Left ventricle myocardium superior (tissue), 1 donor: Measurements from ENCODE around the gene TIMP3. TPM values are rescaled to one million over a fixed set of nuclear protein-coding genes. Genes with fewer than 3 reads are reported as not detected.
"Not testable (repeated sequence)": the region's sequence is repeated elsewhere in the genome, so short reads cannot be mapped to it uniquely, and the experiment has no call there.

Experiments used
- ATAC-seq: fragments of 200-7000 bp; cut with Tn5 transposase; one replicate; pipeline ENCODE4 v1.9.1; 2020; ENCODE audit warnings: mild to moderate bottlenecking, moderate library complexity
- DNase-seq: peaks from one replicate; pipeline ENCODE4 v3.0.0-alpha.2; 2020
- intact Hi-C: fragments of 100-400 bp; cut with micrococcal nuclease; formaldehyde crosslinking; loops from one replicate; pipeline ENCODE4 v1.11.0; 2022
- long read RNA-seq: library from polyadenylated mRNA; unstranded; transcript quantifications from one replicate; pipeline ENCODE4 v2.0.0, GENCODE V29; 2021
- total RNA-seq: library from RNA; stranded (reverse); fragmentation: NEBNext Ultra II Directional; extraction: Animal tissue kit (Norgen Biotek cat#: 25700); gene quantifications from one replicate; pipeline ENCODE4 v1.2.1, GENCODE V29; 2021
- donor health status: DM: no; HTN: yes; CAD: no; lungs with severe emphysema.

TIMP3 gene
- total RNA-seq: 256 TPM
- long read RNA-seq, full-length matches to known transcripts: 215 of 368 reads
- long read RNA-seq, partial matches to known transcripts: 28 of 368 reads
- long read RNA-seq, other reads (novel, unspliced or antisense): 125 of 368 reads

DNA sequence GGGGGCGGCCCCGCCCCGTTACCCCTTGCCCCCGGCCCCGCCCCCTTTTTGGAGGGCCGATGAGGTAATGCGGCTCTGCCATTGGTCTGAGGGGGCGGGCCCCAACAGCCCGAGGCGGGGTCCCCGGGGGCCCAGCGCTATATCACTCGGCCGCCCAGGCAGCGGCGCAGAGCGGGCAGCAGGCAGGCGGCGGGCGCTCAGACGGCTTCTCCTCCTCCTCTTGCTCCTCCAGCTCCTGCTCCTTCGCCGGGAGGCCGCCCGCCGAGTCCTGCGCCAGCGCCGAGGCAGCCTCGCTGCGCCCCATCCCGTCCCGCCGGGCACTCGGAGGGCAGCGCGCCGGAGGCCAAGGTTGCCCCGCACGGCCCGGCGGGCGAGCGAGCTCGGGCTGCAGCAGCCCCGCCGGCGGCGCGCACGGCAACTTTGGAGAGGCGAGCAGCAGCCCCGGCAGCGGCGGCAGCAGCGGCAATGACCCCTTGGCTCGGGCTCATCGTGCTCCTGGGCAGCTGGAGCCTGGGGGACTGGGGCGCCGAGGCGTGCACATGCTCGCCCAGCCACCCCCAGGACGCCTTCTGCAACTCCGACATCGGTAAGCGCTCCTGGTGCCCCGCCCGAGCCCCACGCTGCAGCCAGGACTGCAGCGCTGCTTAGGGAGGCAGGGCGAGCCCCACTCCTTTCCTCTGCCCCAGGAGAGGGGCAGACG, at the start of gene TIMP3:
TSS of gene TIMP3 (plus strand) at position 169 of the 700 bp plus-strand sequence. CDS start at position 466, 297 bp downstream.
- ATAC-seq (peak; percentile 86), DNase-seq (peak; percentile 97)
- intact Hi-C loops: no loop called here

DNA sequence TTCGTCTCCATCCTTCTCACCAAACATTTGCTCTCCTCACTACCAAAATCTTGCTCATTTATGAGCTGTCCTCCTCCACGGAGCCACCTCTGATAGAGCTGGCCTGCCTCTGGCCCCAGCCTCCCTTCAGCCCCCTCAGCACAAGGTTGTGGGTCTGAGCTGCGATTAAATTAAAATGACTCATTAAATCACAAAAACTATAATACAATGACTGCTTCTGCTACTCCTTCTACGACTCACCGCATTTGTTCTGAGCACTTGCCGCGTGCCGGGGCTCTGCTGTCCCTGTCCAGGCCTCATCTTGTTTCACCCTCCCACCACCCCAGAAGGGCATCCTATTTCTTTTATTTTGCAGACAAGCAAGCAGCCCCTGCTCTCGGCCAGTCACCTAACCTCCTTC, 49.2 kb upstream of the TIMP3 start:
- DNase-seq (no peak), ATAC-seq (no peak)
- intact Hi-C loops: no loop called here

DNA sequence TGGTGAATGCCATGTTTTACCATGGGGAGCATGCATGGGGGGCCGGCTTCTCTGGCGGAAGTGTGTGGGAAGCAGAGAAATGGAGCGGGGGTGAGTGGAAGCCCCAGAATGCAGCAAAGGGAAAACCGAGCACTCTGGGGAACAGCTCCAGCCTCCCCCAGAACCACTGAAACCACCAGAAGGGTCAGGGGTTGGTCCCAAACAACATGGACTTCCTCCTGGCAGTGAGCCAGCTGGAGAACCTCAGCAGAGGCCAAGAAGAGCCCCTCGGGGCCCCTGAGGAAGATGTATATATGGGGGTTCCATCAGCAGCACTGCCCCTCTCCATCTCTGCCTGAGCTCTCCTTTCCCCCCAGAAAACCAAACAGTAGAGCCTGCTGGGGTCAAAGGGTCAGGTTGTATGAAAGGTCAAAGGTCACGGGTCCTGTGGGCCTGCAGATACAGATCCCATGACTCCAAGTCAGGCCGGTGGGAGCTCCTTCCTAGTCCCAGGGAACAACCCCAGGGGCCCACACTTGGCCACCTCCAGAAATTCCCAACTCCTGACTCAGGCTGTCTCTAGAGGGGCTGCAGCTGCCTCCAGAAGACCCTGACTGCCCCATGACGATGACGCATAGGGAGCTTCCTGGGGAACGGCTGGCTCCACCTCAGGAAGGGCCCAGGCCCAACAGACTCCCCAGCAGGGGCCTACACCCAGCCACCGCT, 48.5 kb upstream of the TIMP3 start:
- DNase-seq (peak; percentile 59), ATAC-seq (peak; percentile 53)
- intact Hi-C loops: no loop called here

DNA sequence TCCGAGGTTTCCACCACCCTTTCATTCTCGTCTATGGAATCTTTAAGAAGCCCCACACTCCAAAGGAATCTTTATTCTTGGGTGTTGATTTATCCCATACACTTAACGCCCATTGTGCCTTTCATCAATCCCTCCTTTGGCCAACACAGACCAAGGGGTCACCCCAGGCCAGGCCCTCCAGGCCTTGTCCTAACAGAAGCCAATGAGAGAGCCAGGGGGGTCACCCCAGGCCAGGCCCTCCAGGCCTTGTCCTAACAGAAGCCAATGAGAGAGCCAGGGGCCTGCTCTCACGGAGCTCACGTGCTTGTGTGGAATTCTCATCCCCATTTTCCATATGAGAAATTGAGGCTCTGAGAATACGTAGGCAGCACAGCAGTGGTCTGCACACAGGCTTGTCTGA, 47.9 kb upstream of the TIMP3 start:
- DNase-seq (no peak), ATAC-seq (peak; percentile 23)
- intact Hi-C loops: no loop called here

DNA sequence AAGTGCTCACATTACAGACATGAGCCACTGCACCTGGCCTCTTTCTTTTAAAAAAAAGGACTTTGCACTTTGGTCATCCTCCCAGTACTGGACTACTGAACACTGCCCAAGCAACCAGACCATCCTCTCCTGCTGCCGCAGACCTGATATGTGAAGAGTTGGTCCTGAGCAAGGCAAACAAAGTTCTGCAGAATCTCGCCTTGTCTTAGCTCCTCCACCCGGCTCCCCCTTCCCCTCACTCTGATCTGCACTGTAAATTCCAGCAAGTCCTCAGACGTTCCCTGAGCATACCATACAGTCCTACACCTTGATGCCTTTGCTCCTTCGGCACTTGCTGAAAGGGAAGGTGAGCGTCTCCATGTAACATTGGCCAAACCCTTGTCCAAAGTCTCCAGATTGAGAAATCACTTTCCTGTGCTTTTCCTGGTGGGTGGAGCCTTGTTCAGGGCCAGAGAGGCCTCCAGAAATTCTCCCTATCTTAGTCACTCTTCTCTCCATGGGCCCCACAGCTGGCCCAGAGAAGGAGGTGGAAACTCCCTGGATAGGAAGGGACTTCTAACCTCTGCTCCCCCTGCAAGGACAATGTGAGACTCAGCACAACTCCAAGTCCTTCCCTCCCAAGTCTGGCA, 47.0 kb upstream of the TIMP3 start:
- intact Hi-C loops: no loop called here
- DNase-seq: peak; percentile 55
- ATAC-seq: peak; percentile 90

DNA sequence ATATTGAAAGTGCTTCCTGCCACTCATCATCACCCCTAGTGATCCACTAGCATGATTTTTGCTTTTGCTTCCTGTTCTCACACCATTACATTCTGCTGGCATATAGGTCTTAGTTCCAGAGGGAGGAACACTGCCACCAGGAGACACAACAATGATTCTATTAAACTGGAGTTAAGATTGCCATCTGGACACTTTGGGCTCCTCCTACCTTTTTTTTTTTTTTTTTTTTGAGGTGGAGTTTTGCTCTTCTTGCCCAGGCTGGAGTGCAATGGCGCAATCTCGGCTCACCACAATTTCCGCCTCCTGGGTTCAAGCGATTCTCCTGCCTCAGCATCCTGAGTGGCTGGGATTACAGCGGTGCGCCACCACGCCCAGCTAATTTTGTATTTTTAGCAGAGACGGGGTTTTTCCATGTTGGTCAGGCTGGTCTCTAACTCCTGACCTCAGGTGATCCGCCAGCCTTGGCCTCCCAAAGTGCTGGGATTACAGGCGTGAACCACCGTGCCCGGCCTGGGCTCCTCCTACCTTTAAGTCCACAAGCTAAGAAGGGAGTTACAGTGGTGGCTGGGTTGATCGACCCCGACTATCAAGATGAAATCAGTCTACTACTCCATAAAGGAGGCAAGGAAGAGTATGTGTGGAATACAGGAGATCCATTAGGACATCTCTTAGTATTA, 44.3 kb upstream of the TIMP3 start:
- intact Hi-C loops, DNase-seq, ATAC-seq: not testable (repeated sequence)

DNA sequence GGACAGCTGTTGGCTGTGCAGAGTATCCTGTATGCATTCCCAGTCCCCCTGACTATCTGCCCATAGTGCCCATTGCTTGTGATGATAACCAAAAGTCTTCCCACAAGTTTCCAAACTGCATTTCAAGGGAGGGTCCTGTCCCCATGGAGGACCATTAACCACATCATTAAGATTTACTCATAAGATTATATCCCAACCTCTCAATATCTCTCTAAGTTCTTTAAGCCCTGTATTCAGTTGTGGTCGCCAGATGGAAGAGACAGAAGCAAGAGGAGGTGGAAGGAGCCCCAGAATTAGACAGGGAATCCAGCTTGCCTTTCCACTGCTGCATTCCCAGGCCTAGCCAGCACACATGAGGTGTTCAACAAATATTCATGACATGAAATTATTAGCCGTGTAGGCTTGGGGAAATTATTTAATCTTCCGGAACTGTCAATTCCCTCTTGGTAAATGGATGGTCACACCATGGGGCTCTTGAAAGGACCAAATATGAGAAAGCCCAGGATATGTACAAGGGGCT, 42.6 kb upstream of the TIMP3 start:
- ATAC-seq: no peak
- DNase-seq: no peak
- intact Hi-C loops: no loop called here

DNA sequence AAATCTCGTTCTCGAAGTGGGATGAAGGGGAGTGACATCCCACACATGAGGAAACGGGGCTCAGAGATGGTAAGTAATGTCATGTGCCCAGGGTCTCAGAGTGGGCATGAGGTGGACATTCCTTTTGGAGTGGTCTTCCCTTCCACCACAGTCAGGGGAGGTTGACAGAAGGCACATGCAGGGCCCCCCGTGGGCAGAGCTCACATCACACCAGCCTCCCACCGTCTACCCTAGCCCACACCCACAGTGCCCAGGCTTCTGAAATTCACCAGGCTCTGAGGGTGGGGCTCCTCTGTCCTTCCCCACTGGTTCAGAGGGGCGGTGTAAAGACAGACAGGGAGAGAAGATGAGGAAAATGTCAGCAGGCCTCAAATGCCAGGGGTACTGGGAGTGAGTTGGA, 41.1 kb upstream of the TIMP3 start:
- ATAC-seq: no peak
- DNase-seq: no peak
- intact Hi-C loops: no loop called here

DNA sequence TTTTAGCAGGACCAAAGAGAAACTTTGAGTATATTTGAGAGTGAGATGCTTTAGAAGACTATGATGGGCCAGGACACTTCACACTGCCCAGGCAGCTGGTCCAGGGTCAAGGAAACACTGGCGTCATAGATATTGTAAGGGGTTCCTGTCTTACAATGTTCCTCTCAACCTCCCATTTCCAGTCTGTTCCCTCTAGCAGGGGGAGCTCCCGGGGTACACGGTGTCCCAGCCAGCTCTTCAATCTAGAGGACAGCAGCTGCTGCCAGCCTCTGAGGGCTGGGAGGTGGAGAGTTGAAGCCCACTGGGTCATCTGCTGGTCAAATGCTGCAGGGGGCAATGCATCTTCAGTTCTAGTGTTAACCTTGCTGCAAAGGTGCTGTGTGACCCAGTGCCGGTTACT, 40.7 kb upstream of the TIMP3 start:
- peak; percentile 70 for ATAC-seq
- intact Hi-C loops: no loop called here
- peak; percentile 53 for DNase-seq

DNA sequence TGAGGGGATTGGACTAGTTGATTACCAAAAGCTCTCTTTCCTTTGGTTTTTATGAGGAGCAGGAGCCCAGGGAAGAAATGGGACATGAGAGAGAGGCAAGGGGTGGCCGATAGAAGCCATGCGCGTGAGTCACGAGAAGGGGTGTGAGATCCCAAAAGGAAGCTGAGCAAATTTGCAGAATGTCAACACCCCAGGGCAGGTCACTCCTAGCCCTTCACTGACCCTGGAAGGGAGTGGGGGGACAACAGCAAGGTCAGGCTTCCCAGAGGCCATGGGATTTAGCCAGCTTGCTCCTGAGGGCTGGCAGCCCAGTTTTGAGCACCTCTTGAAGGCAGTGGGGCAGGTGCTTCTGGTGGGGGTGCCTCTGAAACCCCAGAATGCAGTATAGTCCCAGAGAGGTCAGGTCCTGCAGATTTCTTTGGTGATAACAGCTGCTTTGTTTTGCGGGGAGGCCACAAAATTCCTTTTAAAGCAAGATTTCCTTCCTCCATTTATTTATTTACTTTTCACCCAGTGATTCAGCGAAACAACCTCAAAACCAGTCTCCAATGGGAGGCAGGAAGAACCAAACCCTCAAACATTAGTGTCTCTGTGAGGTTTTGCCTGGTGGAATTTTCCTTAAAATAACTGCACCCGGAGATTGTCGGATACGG, 40.1 kb upstream of the TIMP3 start:
- intact Hi-C loops: no loop called here
- no peak for DNase-seq
- ATAC-seq: peak; percentile 15

DNA sequence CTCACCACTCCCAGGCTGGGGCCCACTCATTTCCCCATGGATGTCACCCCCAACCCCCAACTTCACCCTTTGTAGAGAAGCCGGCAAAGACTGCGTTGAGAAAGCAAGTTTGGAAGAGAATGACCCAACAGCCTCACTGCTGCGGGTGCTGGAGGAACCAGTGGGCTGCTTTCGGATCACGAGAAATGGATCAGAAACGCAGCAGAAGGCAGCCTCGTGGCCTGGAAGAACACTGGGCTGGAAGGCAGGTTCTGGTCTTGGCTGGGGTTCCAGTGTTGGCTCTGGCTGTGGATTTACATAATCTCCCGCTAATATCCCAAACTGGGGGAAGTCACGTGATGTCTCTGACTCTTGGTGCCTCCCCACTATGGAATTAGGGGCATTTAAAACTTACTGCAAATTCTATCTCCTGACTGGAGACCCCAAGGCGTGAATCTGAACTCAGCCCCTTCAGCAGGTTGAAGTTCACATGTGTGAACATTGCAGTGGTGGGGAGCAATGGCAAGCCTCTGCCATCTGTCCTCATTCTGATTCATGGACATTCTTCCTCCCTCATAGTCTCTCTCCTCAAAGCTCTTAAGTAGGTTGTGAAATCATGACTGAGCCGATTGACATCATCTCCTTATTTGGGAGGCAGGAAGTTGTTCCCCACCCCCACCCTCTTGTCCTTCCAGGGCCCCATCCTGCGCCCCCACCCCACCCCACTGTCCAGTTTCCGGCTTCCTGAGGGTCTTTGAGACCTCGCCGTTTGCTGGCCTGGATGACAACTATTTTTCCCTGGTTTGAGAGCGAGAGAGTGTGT, 37.0 kb upstream of the TIMP3 start:
- peak; percentile 73 for DNase-seq
- intact Hi-C loops: no loop called here
- ATAC-seq: peak; percentile 78

DNA sequence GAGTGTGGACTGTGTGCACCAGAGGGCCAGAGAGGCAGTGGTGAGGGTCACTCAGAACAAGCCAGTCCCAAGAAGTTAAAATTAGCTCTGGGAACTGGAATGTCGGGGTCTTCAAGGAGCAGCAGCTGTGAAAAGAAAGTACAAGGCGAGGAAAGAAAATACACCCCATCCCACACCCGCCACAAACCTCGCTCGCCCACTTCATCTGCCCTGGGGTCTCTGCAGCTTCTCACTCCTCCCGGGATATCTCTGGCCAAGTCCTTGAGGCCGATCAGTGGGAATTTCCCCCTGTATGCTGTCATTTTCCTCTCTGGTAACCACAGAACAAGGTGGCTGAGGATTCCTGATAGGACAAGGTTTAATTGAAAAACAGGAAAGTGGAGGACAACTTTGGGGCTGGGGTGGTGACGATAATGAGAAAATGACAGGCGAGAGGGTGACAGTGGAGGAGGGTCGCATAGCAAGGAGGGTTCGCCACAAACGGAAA, 36.3 kb upstream of the TIMP3 start:
- DNase-seq (no peak), ATAC-seq (no peak)
- intact Hi-C loops: no loop called here

DNA sequence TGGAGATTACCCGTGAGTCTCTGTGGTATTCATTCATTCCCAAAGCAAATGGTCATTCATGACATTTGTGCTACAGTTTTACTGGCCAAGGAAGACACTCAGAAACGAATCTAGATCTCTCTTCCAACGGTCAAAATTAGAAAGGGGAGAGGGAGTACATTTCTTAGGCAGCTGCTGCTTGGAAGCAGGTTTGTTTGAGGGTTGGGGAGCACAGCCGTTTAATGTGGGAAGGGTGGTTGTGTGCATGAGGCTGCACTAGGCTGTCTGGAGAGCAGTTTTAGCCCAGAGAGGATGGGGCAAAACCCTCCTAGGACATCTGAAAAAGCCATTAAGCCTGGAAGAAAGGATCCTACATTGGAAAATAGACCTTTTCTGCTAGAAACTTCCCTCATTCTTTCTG, 29.7 kb upstream of the TIMP3 start:
- intact Hi-C loops: no loop called here
- DNase-seq (no peak), ATAC-seq (peak; percentile 57)

DNA sequence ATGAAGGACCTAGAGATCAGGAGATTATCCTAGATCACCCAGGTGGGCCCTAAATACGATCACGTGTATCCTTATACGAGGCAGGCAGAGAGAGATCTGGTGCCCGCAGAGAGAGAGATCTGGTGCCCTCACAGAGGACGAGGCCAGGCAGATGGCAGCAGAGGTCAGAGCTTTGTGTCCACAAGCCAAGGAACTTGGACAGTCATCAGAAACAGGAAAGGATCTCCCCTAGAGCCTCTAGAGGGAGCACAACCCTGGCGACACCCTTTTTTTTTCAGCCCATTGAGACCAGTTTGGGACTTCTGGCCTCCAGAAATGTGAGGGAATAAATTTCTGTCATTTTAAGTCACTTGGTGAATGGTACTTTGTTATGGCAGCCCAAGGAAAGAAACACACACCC, 25.5 kb upstream of the TIMP3 start:
- ATAC-seq (peak; percentile 56), DNase-seq (no peak)
- intact Hi-C loops: no loop called here

DNA sequence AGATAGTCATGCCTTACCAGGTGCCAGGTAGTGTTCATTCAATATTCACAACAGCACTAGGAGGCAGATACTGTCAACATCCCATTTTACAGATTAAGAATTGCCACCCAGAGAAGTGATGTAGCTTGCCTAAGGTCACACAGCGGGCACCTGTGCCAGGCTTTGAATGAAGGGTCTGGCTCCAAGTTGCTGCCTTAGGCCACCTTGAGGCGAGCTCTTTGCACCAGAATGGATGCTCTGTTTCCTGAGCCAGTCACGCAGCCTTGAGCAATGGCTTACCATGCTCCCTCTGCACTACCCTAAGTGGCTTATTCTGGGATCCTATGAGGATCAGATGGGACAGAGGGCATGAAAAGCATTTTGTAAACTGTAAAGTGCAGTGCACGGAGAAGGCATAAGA, 25.1 kb upstream of the TIMP3 start:
- intact Hi-C loops: no loop called here
- DNase-seq (no peak), ATAC-seq (no peak)

DNA sequence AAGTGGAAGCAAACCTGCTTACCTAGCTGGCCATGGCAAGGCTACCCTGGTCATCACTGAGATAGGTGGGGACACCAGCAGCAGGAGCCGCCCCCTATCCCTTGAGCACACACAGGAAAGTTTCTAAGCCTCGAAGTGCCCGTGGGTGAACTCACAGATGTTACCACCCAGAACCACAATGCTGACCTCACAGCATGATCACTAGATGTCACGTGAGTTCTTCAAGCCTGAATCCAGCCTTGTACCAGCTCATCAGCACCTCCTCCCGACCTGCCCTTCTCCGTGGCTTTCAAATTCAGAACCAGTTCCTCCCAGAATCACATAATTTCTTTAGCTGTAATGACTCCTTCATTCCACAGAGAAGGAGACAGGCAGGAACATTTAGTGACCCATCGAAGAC, 24.7 kb upstream of the TIMP3 start:
- intact Hi-C loops: no loop called here
- DNase-seq (no peak), ATAC-seq (no peak)

DNA sequence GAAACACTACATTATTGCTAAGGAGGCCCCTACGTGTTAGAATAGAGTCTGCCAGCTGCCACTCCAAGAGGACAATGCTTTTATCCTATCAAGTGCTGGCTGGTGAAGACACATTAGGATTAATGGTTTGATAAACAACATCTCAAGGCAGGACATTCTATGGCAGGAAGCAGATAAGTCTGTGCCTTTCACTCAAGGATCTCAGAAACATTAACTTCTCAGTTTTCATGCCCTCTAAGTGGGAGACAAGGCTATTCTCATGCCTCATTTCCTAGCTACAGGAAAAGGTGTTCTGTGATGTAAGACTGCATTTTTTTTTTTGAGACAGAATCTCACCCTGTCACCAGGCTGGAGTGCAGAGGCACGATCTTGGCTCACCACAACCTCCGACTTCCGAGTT, 23.5 kb upstream of the TIMP3 start:
- ATAC-seq: no peak
- DNase-seq: no peak
- intact Hi-C loops: no loop called here

DNA sequence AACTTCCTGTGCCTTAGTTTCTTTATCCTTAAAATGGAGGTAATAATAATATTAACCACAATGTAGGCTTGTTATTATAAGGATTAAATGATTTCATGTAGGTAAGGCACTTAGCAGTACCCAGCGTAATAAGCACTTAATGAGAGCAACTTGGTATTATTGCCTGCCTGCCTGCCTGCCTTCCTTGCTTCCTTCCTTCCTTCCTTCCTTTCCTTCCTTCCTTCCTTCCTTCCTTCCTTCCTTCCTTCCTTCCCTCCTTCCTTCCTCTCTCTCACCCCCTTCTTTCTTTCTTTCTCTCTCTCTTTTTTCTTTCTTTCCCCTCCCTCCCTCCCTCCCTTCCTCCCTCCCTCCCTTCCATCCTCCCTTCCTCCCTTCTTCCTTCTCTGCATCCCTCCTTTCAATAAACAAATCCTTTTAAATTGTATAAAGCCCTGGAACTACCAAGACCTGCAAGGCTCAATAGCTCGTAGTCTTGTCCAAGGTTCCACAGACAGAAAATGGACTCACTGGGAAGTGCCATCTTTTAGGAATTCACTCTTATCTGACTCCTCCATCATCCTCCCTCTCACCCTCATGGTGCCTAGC, 20.7 kb upstream of the TIMP3 start:
- no peak for DNase-seq
- intact Hi-C loops: no loop called here
- ATAC-seq: no peak
